Left kidney (tissue), 8 donors: ENCODE results near the gene GCGR. TPM values are rescaled to one million over a fixed set of nuclear protein-coding genes. Genes with fewer than 3 reads are reported as not detected.

Experiments used
- DNase-seq: peaks from one replicate; pipeline ENCODE4 v3.0.0-alpha.2; 2013
- long read RNA-seq, 8 donors: transcript quantifications; one replicate each; lab custom pipeline, GENCODE V29; 2026
- polyA plus RNA-seq: library from polyadenylated mRNA; unstranded; fragments of 120-200 nt; gene quantifications from one replicate; pipeline ENCODE4 v1.2.1, GENCODE V29; 2013; ENCODE audit not compliant: insufficient read length

GCGR gene
- polyA plus RNA-seq, result 9.2 TPM
- long read RNA-seq, donor 1, partial matches to known transcripts, result 0 of 1 reads
- long read RNA-seq, donor 1, other reads (novel, unspliced or antisense), result 0 of 1 reads
- long read RNA-seq, donor 2, partial matches to known transcripts, result 0 of 3 reads
- long read RNA-seq, donor 2, other reads (novel, unspliced or antisense), result 0 of 3 reads
- long read RNA-seq, donor 3, result 0 reads
- long read RNA-seq, donor 4, result 0 reads
- long read RNA-seq, donor 5, partial matches to known transcripts, result 0 of 3 reads
- long read RNA-seq, donor 5, other reads (novel, unspliced or antisense), result 0 of 3 reads
- long read RNA-seq, donor 6, partial matches to known transcripts, result 0 of 1 reads
- long read RNA-seq, donor 6, other reads (novel, unspliced or antisense), result 0 of 1 reads
- long read RNA-seq, donor 7, partial matches to known transcripts, result 0 of 4 reads
- long read RNA-seq, donor 7, other reads (novel, unspliced or antisense), result 0 of 4 reads
- long read RNA-seq, donor 8, result 0 reads

GRCh38 chr17:81803728-81804558 is at the start of gene GCGR:
Gene GCGR, plus strand, starts transcription at chr17:81804150. Its CDS starts 4,869 bp downstream, at chr17:81809019.
- no peak for DNase-seq

GRCh38 chr17:81792675-81793615 is 11.0 kb upstream of the GCGR start:
- DNase-seq, result no peak

- no peak for DNase-seq
Observed at GRCh38 chr17:81794074-81794476, 9.9 kb upstream of the GCGR start.

GRCh38 chr17:81794509-81794908 is 9.4 kb upstream of the GCGR start:
- DNase-seq, result no peak

- DNase-seq, result no peak
Observed at GRCh38 chr17:81801327-81801726, 2.6 kb upstream of the GCGR start.

GRCh38 chr17:81802048-81802758 is 1.7 kb upstream of the GCGR start:
- DNase-seq, result no peak

- no peak for DNase-seq
Observed at GRCh38 chr17:81802856-81803643, 900 bp upstream of the GCGR start.

- no peak for DNase-seq
Observed at GRCh38 chr17:81804559-81805399, 829 bp downstream of the GCGR start.

GRCh38 chr17:81805707-81806460 is 1.9 kb downstream of the GCGR start:
- DNase-seq, result no peak

- DNase-seq, result no peak
Observed at GRCh38 chr17:81806461-81807209, 2.7 kb downstream of the GCGR start.

GRCh38 chr17:81807210-81807719 is 3.3 kb downstream of the GCGR start:
- DNase-seq, result no peak

- no peak for DNase-seq
Observed at GRCh38 chr17:81807839-81808238, 3.9 kb downstream of the GCGR start.

GRCh38 chr17:81808778-81809555 is 5.0 kb downstream of the GCGR start:
- no peak for DNase-seq

GRCh38 chr17:81809556-81809998 is 5.6 kb downstream of the GCGR start:
- DNase-seq, result no peak

- no peak for DNase-seq
Observed at GRCh38 chr17:81810476-81810875, 6.5 kb downstream of the GCGR start.

- no peak for DNase-seq
Observed at GRCh38 chr17:81810892-81811704, 7.1 kb downstream of the GCGR start.
